GM13977 (cell line): ENCODE data around the gene FOXI3.

Experiments
- DNase-seq: peaks from one replicate; pipeline ENCODE4 v3.0.0; 2012; ENCODE audit warnings: low spot score
- CTCF ChIP-seq: IDR thresholded peaks from 2 replicates; pipeline ENCODE4 v1.5.1; 2012; ENCODE audit warnings: mild to moderate bottlenecking, control low read depth; ENCODE audit not compliant: insufficient read depth; ENCODE audit errors: extremely low read depth, missing control alignments
- in situ Hi-C: fragments of 300-500 bp; cut with MboI; formaldehyde crosslinking; loops from one replicate; pipeline ENCODE4 v1.12.0; 2022; ENCODE audit warnings: low sequenced_read_pairs, low pct_unique_long_range_greater_than_20kb, mixed read lengths, inconsistent platforms; ENCODE audit not compliant: unreplicated experiment

The FOXI3 gene

GRCh38 chr2:88452565-88452905, at the start of gene FOXI3:
FOXI3 (minus strand) TSS chr2:88452693; CDS start chr2:88452535, 158 bp downstream.
- in situ Hi-C loops: no loop called here
- no peak for TF ChIP-seq CTCF
- peak; percentile 40 for DNase-seq

GRCh38 chr2:88500691-88501090, 48.2 kb upstream of the FOXI3 start:
- no peak for DNase-seq
- in situ Hi-C loops: no loop called here
- TF ChIP-seq CTCF: no peak

DNA sequence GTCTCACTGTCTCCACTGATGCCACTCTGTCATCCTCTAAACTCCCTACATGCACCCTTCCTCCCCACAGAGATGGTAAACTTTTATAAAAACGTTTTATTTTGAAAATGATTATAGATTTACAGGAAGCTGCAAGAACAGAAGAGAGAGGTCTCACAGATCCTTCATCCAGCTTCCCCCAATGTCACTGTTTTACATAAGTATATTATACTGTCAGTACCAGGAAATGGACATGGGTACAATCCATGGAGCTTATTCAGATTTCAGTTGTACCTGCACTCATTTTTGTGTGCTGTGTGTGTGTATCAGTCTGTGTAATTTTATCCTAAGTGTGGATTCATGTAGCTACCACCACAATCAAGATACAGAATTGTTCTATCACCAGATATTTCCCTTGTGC, 46.7 kb upstream of the FOXI3 start:
- in situ Hi-C loops: no loop called here
- no peak for DNase-seq
- TF ChIP-seq CTCF: no peak

GRCh38 chr2:88493481-88493880, 41.0 kb upstream of the FOXI3 start:
- no peak for DNase-seq
- in situ Hi-C loops: no loop called here
- TF ChIP-seq CTCF: no peak

- DNase-seq: no peak
- in situ Hi-C loops: no loop called here
- TF ChIP-seq CTCF: no peak
These were observed 39.5 kb upstream of the FOXI3 start for GRCh38 chr2:88492002-88492401.

DNA sequence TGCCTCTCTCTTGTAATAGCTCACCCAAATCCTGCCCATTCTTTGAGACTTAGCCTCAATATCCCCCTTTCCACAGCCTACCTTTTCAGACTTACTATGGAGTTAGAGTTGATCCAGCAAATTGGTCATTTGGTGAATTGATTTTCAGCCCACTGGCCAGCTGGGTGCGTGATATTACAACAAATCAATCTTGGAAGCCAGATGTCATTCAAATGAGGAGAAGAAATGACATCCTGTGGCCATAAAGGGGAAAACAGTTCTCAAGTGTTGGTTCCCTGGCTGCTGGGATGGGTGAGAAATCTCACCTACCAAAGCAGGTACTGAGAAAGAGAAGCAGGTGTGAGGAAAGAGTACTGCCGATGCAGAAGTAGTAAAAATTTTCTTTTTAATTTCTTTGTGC, 36.7 kb upstream of the FOXI3 start:
- in situ Hi-C loops: no loop called here
- DNase-seq: no peak
- no peak for TF ChIP-seq CTCF

GRCh38 chr2:88483200-88483599, 30.7 kb upstream of the FOXI3 start:
- no peak for DNase-seq
- no peak for TF ChIP-seq CTCF
- in situ Hi-C loops: no loop called here
